GM21717 (cell line): ENCODE data around the gene PABPN1L.

Experiments used
- ATAC-seq: cut with Tn5 transposase; IDR thresholded peaks from one replicate; pipeline ENCODE4 v1.9.1; 2021; ENCODE audit warnings: mild to moderate bottlenecking, moderate library complexity; ENCODE audit not compliant: unreplicated experiment

Gene PABPN1L

DNA sequence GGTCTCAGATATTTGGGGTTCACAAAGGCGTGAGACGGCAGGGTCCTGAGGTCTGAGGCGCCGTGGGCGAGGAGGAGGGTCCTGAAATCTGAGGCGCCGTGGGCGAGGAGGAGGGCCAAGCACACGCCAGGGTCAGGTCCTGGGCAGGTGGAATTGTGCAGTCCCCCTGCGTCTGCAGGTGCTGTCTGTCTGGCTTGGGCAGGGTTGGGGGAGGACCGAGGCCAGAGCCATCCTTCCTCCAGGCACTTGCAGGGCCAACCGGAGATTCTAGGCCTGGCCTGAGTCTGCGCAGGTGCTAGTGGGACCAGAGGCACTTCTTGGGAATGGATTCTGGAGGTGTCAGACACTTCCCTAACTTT is 52.3 kb downstream of the PABPN1L start:
- ATAC-seq, result no peak
